ENCODE data around the gene MNDA. TPM values are rescaled to one million over a fixed set of nuclear protein-coding genes. Genes with fewer than 3 reads are reported as not detected.

The MNDA gene
- total and polyA plus RNA-seq, 2 of the 8 experiments (the other 6 are each of a cell fraction or from before 2014, with no cell fraction given): not detected

- H3K23ac ChIP-seq (ENCODE audit: insufficient read length): no peak overlapping the region
- H3K27me3 ChIP-seq (replicated peaks in 1 of 4; ENCODE audit: control insufficient read depth in 3 of 4, extremely low read depth in 1 of 4, insufficient read depth in 3 of 4, low read length in 3 of 4): no peaks in the 10 kb centered on the region
- H4K20me1 ChIP-seq (replicated peaks in 1 of 2; ENCODE audit: control insufficient read depth in 1 of 2, insufficient read depth in 2 of 2, low read length in 2 of 2): no peaks in the 10 kb centered on the region
- ChIA-PET POLR2A (ENCODE audit: partially characterized antibody) (no interaction called here), CTCF (ENCODE audit: partially characterized antibody) (no interaction called here)
- H2BK12ac ChIP-seq (ENCODE audit: low read depth, low read length): no peak overlapping the region
- no peak overlapping the region for H2AK5ac ChIP-seq (ENCODE audit: low read depth, low read length)
- H3K27ac ChIP-seq (ENCODE audit: low read depth, low read length): no peak overlapping the region
- DNase-seq (ENCODE audit: low read depth in 1 of 2, low spot score in 2 of 2) (no peak), FAIRE-seq (no peak)
- 72% methylated on average over 3 of the region's 3 CpGs; no CpG with 5 or more reads in 1 of the 2 experiments for WGBS, 2 experiments (ENCODE audit: extremely low coverage in 1 of 2, insufficient coverage in 1 of 2, insufficient read length in 1 of 2, insufficient replicate concordance in 2 of 2, low coverage in 1 of 2, low lambda C conversion rate in 2 of 2, missing lambda C conversion rate in 1 of 2)
- H3K4me2 ChIP-seq (ENCODE audit: insufficient read depth in 1 of 2, low read depth in 2 of 2, low read length in 2 of 2): no peak overlapping the region
- no peak overlapping the region for H2AFZ ChIP-seq (ENCODE audit: low read length)
- no peak overlapping the region for H3K18ac ChIP-seq (ENCODE audit: extremely low read depth, low read length)
- no peaks in the 10 kb centered on the region for H3K4me1 ChIP-seq (replicated peaks in 1 of 4; ENCODE audit: control insufficient read depth in 3 of 4, insufficient read depth in 4 of 4, low read length in 3 of 4)
- no peak overlapping the region for H2BK5ac ChIP-seq (ENCODE audit: low read depth, low read length)
- no peaks in the 10 kb centered on the region for H3K79me2 ChIP-seq (ENCODE audit: control insufficient read depth in 1 of 2, insufficient read depth in 2 of 2, low read length in 2 of 2)
- no peaks in the 10 kb centered on the region for H3K9me3 ChIP-seq (ENCODE audit: insufficient read depth in 2 of 2, low read depth in 1 of 2, low read length in 1 of 2)
- no peak overlapping the region for H2BK15ac ChIP-seq (ENCODE audit: low read length)
- no peak overlapping the region for H4K5ac ChIP-seq (ENCODE audit: insufficient read length, low read depth, low read length)
- no peak overlapping the region for H3K56ac ChIP-seq (replicated peaks; ENCODE audit: insufficient read length, low read depth, low read length)
- no peak overlapping the region for H4K91ac ChIP-seq (replicated peaks; ENCODE audit: insufficient read length, low read length)
- H3K79me1 ChIP-seq (ENCODE audit: low read depth, low read length): no peaks in the 10 kb centered on the region
- no peak overlapping the region for H3K14ac ChIP-seq (ENCODE audit: insufficient read length)
- no peak overlapping the region for H3K9ac ChIP-seq (replicated peaks in 1 of 4; ENCODE audit: extremely low read depth in 1 of 4, low read depth in 3 of 4, low read length in 3 of 4)
- no peak overlapping the region for H3K4me3 ChIP-seq (ENCODE audit: extremely low read depth in 1 of 4, insufficient read depth in 2 of 4, low read depth in 3 of 4, low read length in 4 of 4)
- H3K23me2 ChIP-seq (ENCODE audit: low read depth, low read length): 0 out of 2 replicates have a peak, but pooled peaks cover 2% of the 10 kb centered on the region
- no peak overlapping the region for H4K8ac ChIP-seq (ENCODE audit: extremely low read depth, insufficient read depth, low read length)
- no peaks in the 10 kb centered on the region for H3K36me3 ChIP-seq (ENCODE audit: control insufficient read depth in 2 of 4, insufficient read depth in 4 of 4, low read length in 3 of 4)
- no peak overlapping the region for H2BK120ac ChIP-seq (replicated peaks; ENCODE audit: low read depth, low read length)
- H2BK20ac ChIP-seq (ENCODE audit: low read length): no peak overlapping the region
- no peak overlapping the region for H3K4ac ChIP-seq (replicated peaks; ENCODE audit: insufficient read length, low read depth, low read length)
- no peak for TF ChIP-seq EZH2 (IDR thresholded peaks at IDR 0.05; ENCODE audit: low read depth, low read length, severe bottlenecking)
- TF ChIP-seq EGR1 (IDR thresholded peaks at IDR 0.05; ENCODE audit: borderline replicate concordance, low read depth, low read length): no peak
- no peak for TF ChIP-seq HDAC6 (IDR thresholded peaks at IDR 0.05; ENCODE audit: low read depth, low read length)
- no peak for TF ChIP-seq KDM4A (IDR thresholded peaks at IDR 0.05; ENCODE audit: low read depth, low read length, severe bottlenecking)
- TF ChIP-seq TAF7 (optimal IDR thresholded peaks at IDR 0.05; ENCODE audit: borderline replicate concordance, low read depth, low read length): no peak
- TF ChIP-seq POLR2AphosphoS5 (IDR thresholded peaks at IDR 0.05; ENCODE audit: low read depth, low read length): no peak
- no peak for TF ChIP-seq USF2 (IDR thresholded peaks at IDR 0.05; ENCODE audit: low read length)
- no peak for TF ChIP-seq JUND (IDR thresholded peaks at IDR 0.05; ENCODE audit: low read length)
- TF ChIP-seq TEAD4 (IDR thresholded peaks at IDR 0.05; ENCODE audit: low read depth, low read length): no peak
- no peak for TF ChIP-seq ATF3 (IDR thresholded peaks at IDR 0.05; ENCODE audit: insufficient read depth, low read depth, low read length)
- TF ChIP-seq CBX8 (IDR thresholded peaks at IDR 0.05; ENCODE audit: borderline replicate concordance, low read depth, low read length): no peak
- TF ChIP-seq MAFK (IDR thresholded peaks at IDR 0.05; ENCODE audit: low read depth, low read length): no peak
Observed at GRCh38 chr1:158798531-158798930, 32.6 kb upstream of the MNDA start.
